Thymus (tissue), 11 donors: ENCODE results near the gene SLC34A1. TPM values are rescaled to one million over a fixed set of nuclear protein-coding genes. Genes with fewer than 3 reads are reported as not detected.

ENCODE experiments used
- DNase-seq, 9 donors: peaks; one replicate each; pipeline ENCODE4 v3.0.0-alpha.2; 2013; ENCODE audit warnings: low spot score in 9 of 9, low read depth in 6 of 9, missing footprints in 1 of 9
- H3K27ac ChIP-seq, 2 donors: one replicate each; pipeline ENCODE4 v1.5.1; 2013; ENCODE audit warnings: control low read depth in 1 of 2, low read depth in 1 of 2, low read length in 1 of 2, mild to moderate bottlenecking in 1 of 2, moderate library complexity in 1 of 2
- H3K27me3 ChIP-seq, 2 donors: one replicate each; pipeline ENCODE4 v1.5.1; 2013; ENCODE audit warnings: low read length in 1 of 2; ENCODE audit not compliant: control insufficient read depth in 2 of 2, insufficient read depth in 1 of 2
- H3K36me3 ChIP-seq, 2 donors: one replicate each; pipeline ENCODE4 v1.5.1; 2013; ENCODE audit warnings: low read length in 1 of 2, mild to moderate bottlenecking in 1 of 2, moderate library complexity in 1 of 2; ENCODE audit not compliant: control insufficient read depth in 2 of 2, insufficient read depth in 2 of 2
- H3K4me1 ChIP-seq, 2 donors: one replicate each; pipeline ENCODE4 v1.5.1; 2013; ENCODE audit warnings: low read length in 2 of 2; ENCODE audit not compliant: control insufficient read depth in 2 of 2, insufficient read depth in 2 of 2
- H3K4me3 ChIP-seq, 2 donors: one replicate each; pipeline ENCODE4 v1.5.1; 2013; ENCODE audit warnings: low read length in 2 of 2, control low read depth in 1 of 2, mild to moderate bottlenecking in 1 of 2
- H3K9me3 ChIP-seq, 2 donors: one replicate each; pipeline ENCODE4 v1.5.1; 2013; ENCODE audit warnings: low read length in 1 of 2, mild to moderate bottlenecking in 1 of 2; ENCODE audit not compliant: control insufficient read depth in 2 of 2, insufficient read depth in 1 of 2
- WGBS: extraction: QIAGEN DNeasy Blood & Tissue Kit; methylation state at CpG from one replicate; pipeline ENCODE4 v1.1.7; 2013; 5-methylcytosine and 5-hydroxymethylcytosine counted together
- polyA plus RNA-seq: library from polyadenylated mRNA; stranded (reverse); fragments of 200-250 nt; gene quantifications from one replicate; pipeline ENCODE4 v1.2.3, GENCODE V29; 2013
- total RNA-seq: library from RNA; stranded (reverse); fragments of 120-200 nt; gene quantifications from one replicate; pipeline ENCODE4 v1.2.4, GENCODE V29; 2013
- donor health status: healthy.

The SLC34A1 gene
- total and polyA plus RNA-seq, 2 donors: 0.02 to 0.05 TPM

GRCh38 chr5:177399997-177400868, 16.0 kb downstream of the SLC34A1 start, which contains the start of gene PFN3:
TSS of gene PFN3 (minus strand) at chr5:177400661. CDS start at chr5:177400576, 85 bp downstream.
- Histone ChIP-seq H3K27ac (no peak within 1 kb of the TSS), H3K9me3 (peaks cover 0 to 32% of the 10 kb centered on the region in 2 donors), H3K4me1 (peaks cover 23 to 37% of the 10 kb centered on the region in 2 donors), H3K36me3 (no peaks in the 10 kb centered on the region), H3K27me3 (peaks cover 39 to 94% of the 10 kb centered on the region in 2 donors), H3K4me3 (no peak within 1 kb of the TSS)
- WGBS: 71% methylated on average over 92 of the region's 92 CpGs
- no peak for DNase-seq

GRCh38 chr5:177402271-177403043, 18.2 kb downstream of the SLC34A1 start:
- H3K4me3 ChIP-seq: peak overlapping the region in 1 of 2 donors; percentile 43
- H3K36me3 ChIP-seq: no peaks in the 10 kb centered on the region
- peaks cover 25 to 44% of the 10 kb centered on the region in 2 donors for H3K4me1 ChIP-seq
- DNase-seq: peak in 5 of 9 donors; percentile 60 to 84 (median 76)
- 25% methylated on average over 49 of the region's 49 CpGs for WGBS
- H3K27ac ChIP-seq: no peak overlapping the region
- peaks cover 41 to 86% of the 10 kb centered on the region in 2 donors for H3K27me3 ChIP-seq
- peaks cover 0 to 32% of the 10 kb centered on the region in 2 donors for H3K9me3 ChIP-seq

- Histone ChIP-seq H3K4me3 (peak overlapping the region; percentile 20 to 43), H3K36me3 (no peaks in the 10 kb centered on the region), H3K27ac (no peak overlapping the region), H3K27me3 (peaks cover 41 to 78% of the 10 kb centered on the region in 2 donors), H3K9me3 (peaks cover 0 to 30% of the 10 kb centered on the region in 2 donors), H3K4me1 (peaks cover 25 to 44% of the 10 kb centered on the region in 2 donors)
- WGBS: 2% methylated on average over 61 of the region's 61 CpGs
- DNase-seq: peak in 3 of 9 donors; percentile 32 to 62 (median 42)
These were observed 19.0 kb downstream of the SLC34A1 start for GRCh38 chr5:177403102-177403791.

- peak in 4 of 9 donors; percentile 56 to 84 (median 78) for DNase-seq
- WGBS: under 1% methylated on average over 93 of the region's 93 CpGs
- Histone ChIP-seq H3K4me3 (peak overlapping the region; percentile 20 to 43), H3K4me1 (peaks cover 25 to 44% of the 10 kb centered on the region in 2 donors), H3K9me3 (peaks cover 0 to 29% of the 10 kb centered on the region in 2 donors), H3K27me3 (peaks cover 41 to 70% of the 10 kb centered on the region in 2 donors), H3K27ac (no peak overlapping the region), H3K36me3 (no peaks in the 10 kb centered on the region)
These were observed 19.8 kb downstream of the SLC34A1 start for GRCh38 chr5:177403792-177404640.

- no peak overlapping the region for H3K27ac ChIP-seq
These were observed 20.5 kb downstream of the SLC34A1 start for GRCh38 chr5:177404641-177405179.

GRCh38 chr5:177405312-177405711, 21.1 kb downstream of the SLC34A1 start:
- no peak overlapping the region for H3K4me3 ChIP-seq
- H3K36me3 ChIP-seq: no peaks in the 10 kb centered on the region
- H3K27ac ChIP-seq: no peak overlapping the region
- peaks cover 25 to 42% of the 10 kb centered on the region in 2 donors for H3K4me1 ChIP-seq
- DNase-seq: no peak
- 95% methylated on average over 2 of the region's 2 CpGs for WGBS
- peaks cover 0 to 28% of the 10 kb centered on the region in 2 donors for H3K9me3 ChIP-seq
- peaks cover 33 to 57% of the 10 kb centered on the region in 2 donors for H3K27me3 ChIP-seq

More at GRCh38 chr5:177404641-177405179, 20.5 kb downstream of the SLC34A1 start:
- H3K4me1 ChIP-seq: peaks cover 25 to 44% of the 10 kb centered on the region in 2 donors
- no peak for DNase-seq
- peaks cover 37 to 63% of the 10 kb centered on the region in 2 donors for H3K27me3 ChIP-seq
- peaks cover 0 to 29% of the 10 kb centered on the region in 2 donors for H3K9me3 ChIP-seq
- H3K36me3 ChIP-seq: no peaks in the 10 kb centered on the region
- 66% methylated on average over 16 of the region's 16 CpGs for WGBS
- peak overlapping the region in 1 of 2 donors; percentile 43 for H3K4me3 ChIP-seq

- WGBS: 14% methylated on average over 5 of the region's 5 CpGs
- no peak overlapping the region for H3K4me3 ChIP-seq
- H3K9me3 ChIP-seq: peaks cover 0 to 23% of the 10 kb centered on the region in 2 donors
- DNase-seq: no peak
- H3K27me3 ChIP-seq: peaks cover 33 to 52% of the 10 kb centered on the region in 2 donors
- no peak overlapping the region for H3K27ac ChIP-seq
- H3K4me1 ChIP-seq: peaks cover 25 to 43% of the 10 kb centered on the region in 2 donors
- H3K36me3 ChIP-seq: no peaks in the 10 kb centered on the region
These were observed 21.6 kb downstream of the SLC34A1 start for GRCh38 chr5:177405805-177406204.
